H1 (cell line): ENCODE measurements around the gene DUSP2. TPM values are rescaled to one million over a fixed set of nuclear protein-coding genes. Genes with fewer than 3 reads are reported as not detected.

Source experiments
- CTCF ChIA-PET: fragments of 300-600 bp; sonication (Branson Sonifier 250); formaldehyde crosslinking; loops from one replicate; lab custom pipeline; 2021; ENCODE audit not compliant: partially characterized antibody; lab: Charles Lee
- POLR2A ChIA-PET: fragments of 300-600 bp; sonication (Branson Sonifier 250); formaldehyde crosslinking; loops from one replicate; lab custom pipeline; 2021; ENCODE audit warnings: inconsistent platforms; ENCODE audit not compliant: partially characterized antibody; lab: Charles Lee
- DNase-seq, 2 experiments: peaks; one replicate each; pipeline versions ENCODE4 v3.0.0 to v3.0.0-alpha.2; 2010 to 2022; ENCODE audit warnings: low spot score in 2 of 2, low read depth in 1 of 2, mixed read lengths in 1 of 2
- FAIRE-seq: peaks from 2 replicates; lab custom pipeline; 2011; peaks lifted over from hg19 to GRCh38; lab: Jason Lieb, UNC
- H2AFZ ChIP-seq: 2 replicates; pipeline ENCODE4 v1.8.1; 2012; ENCODE audit warnings: low read length, inconsistent platforms
- H2AK5ac ChIP-seq: 2 replicates; pipeline ENCODE4 v1.6.1; 2013; ENCODE audit warnings: low read depth, low read length
- H2BK120ac ChIP-seq: replicated peaks from 2 replicates; pipeline ENCODE3; 2013; ENCODE audit warnings: low read depth, low read length, inconsistent platforms
- H2BK12ac ChIP-seq: 2 replicates; pipeline ENCODE4 v1.6.1; 2013; ENCODE audit warnings: low read depth, low read length
- H2BK15ac ChIP-seq: 2 replicates; pipeline ENCODE4 v1.6.1; 2013; ENCODE audit warnings: low read length
- H2BK20ac ChIP-seq: 2 replicates; pipeline ENCODE4 v1.6.1; 2013; ENCODE audit warnings: low read length
- H2BK5ac ChIP-seq: 2 replicates; pipeline ENCODE4 v1.6.1; 2013; ENCODE audit warnings: low read depth, low read length
- H3K14ac ChIP-seq: 2 replicates; pipeline ENCODE4 v1.6.1; 2013; ENCODE audit warnings: inconsistent platforms; ENCODE audit not compliant: insufficient read length
- H3K18ac ChIP-seq: 2 replicates; pipeline ENCODE4 v1.6.1; 2013; ENCODE audit warnings: low read length; ENCODE audit errors: extremely low read depth
- H3K23ac ChIP-seq: 2 replicates; pipeline ENCODE4 v1.6.1; 2013; ENCODE audit warnings: inconsistent platforms; ENCODE audit not compliant: insufficient read length
- H3K23me2 ChIP-seq: 2 replicates; pipeline ENCODE4 v1.6.1; 2013; ENCODE audit warnings: low read depth, low read length
- H3K27ac ChIP-seq: 2 replicates; pipeline ENCODE4 v1.6.1; 2011; ENCODE audit warnings: low read depth, low read length, inconsistent platforms
- H3K27me3 ChIP-seq, 4 experiments: replicated peaks in 1 of 4; 1 replicate in 1 of 4; 2 replicates in 3 of 4; pipeline versions ENCODE4 v1.6.1 to v1.8.1; 2011 to 2013; ENCODE audit warnings: low read length in 3 of 4, mild to moderate bottlenecking in 3 of 4, inconsistent platforms in 2 of 4, mixed read lengths in 2 of 4, moderate library complexity in 1 of 4; ENCODE audit not compliant: control insufficient read depth in 3 of 4, insufficient read depth in 3 of 4; ENCODE audit errors: extremely low read depth in 1 of 4
- H3K36me3 ChIP-seq, 4 experiments: 2 replicates each; pipeline versions ENCODE4 v1.6.1 to v1.8.1; 2011 to 2013; ENCODE audit warnings: mild to moderate bottlenecking in 4 of 4, low read length in 3 of 4, moderate library complexity in 2 of 4, control low read depth in 1 of 4, inconsistent platforms in 1 of 4; ENCODE audit not compliant: insufficient read depth in 4 of 4, control insufficient read depth in 2 of 4
- H3K4ac ChIP-seq: replicated peaks from 2 replicates; pipeline ENCODE3; 2013; ENCODE audit warnings: low read length, low read depth, mixed read lengths, inconsistent platforms; ENCODE audit not compliant: insufficient read length
- H3K4me1 ChIP-seq, 4 experiments: replicated peaks in 1 of 4; 1 replicate in 1 of 4; 2 replicates in 3 of 4; pipeline versions ENCODE4 v1.6.1 to v1.8.1; 2011 to 2013; ENCODE audit warnings: low read length in 3 of 4, inconsistent platforms in 2 of 4, mixed read lengths in 1 of 4; ENCODE audit not compliant: insufficient read depth in 4 of 4, control insufficient read depth in 3 of 4
- H3K4me2 ChIP-seq, 2 experiments: 2 replicates each; pipeline versions ENCODE4 v1.6.1 to v1.8.1; 2011 to 2013; ENCODE audit warnings: low read depth in 2 of 2, low read length in 2 of 2, control low read depth in 1 of 2, inconsistent platforms in 1 of 2, mild to moderate bottlenecking in 1 of 2; ENCODE audit not compliant: insufficient read depth in 1 of 2
- H3K4me3 ChIP-seq, 4 experiments: fragments of 200-600, 300-600 bp in 1 of 4; sonication (generic), shearing (Covaris generic), sonication (Bioruptor Twin) in 1 of 4; 2 replicates each; pipeline versions ENCODE4 v1.5.1 to v1.8.1; 2011 to 2016; ENCODE audit warnings: low read length in 4 of 4, low read depth in 3 of 4, control low read depth in 2 of 4, inconsistent platforms in 2 of 4, mild to moderate bottlenecking in 2 of 4, mixed read lengths in 1 of 4, moderate library complexity in 1 of 4; ENCODE audit not compliant: insufficient read depth in 2 of 4; ENCODE audit errors: extremely low read depth in 1 of 4
- H3K56ac ChIP-seq: replicated peaks from 2 replicates; pipeline ENCODE3; 2013; ENCODE audit warnings: low read depth, mild to moderate bottlenecking, mixed read lengths, low read length, inconsistent platforms; ENCODE audit not compliant: insufficient read length
- H3K79me1 ChIP-seq: 2 replicates; pipeline ENCODE4 v1.6.1; 2013; ENCODE audit warnings: low read depth, low read length, control low read depth
- H3K79me2 ChIP-seq, 2 experiments: 2 replicates each; pipeline versions ENCODE4 v1.6.1 to v1.8.1; 2012 to 2013; ENCODE audit warnings: low read length in 2 of 2, mild to moderate bottlenecking in 2 of 2, inconsistent platforms in 1 of 2; ENCODE audit not compliant: insufficient read depth in 2 of 2, control insufficient read depth in 1 of 2
- H3K9ac ChIP-seq, 4 experiments: replicated peaks in 1 of 4; 1 replicate in 1 of 4; 2 replicates in 3 of 4; pipeline versions ENCODE4 v1.6.1 to v1.8.1; 2011 to 2013; ENCODE audit warnings: low read depth in 3 of 4, low read length in 3 of 4, control low read depth in 2 of 4, mild to moderate bottlenecking in 2 of 4, moderate library complexity in 2 of 4, inconsistent platforms in 1 of 4; ENCODE audit errors: extremely low read depth in 1 of 4
- H3K9me3 ChIP-seq, 2 experiments: 2 replicates each; pipeline versions ENCODE4 v1.6.1 to v1.8.1; 2012 to 2013; ENCODE audit warnings: mild to moderate bottlenecking in 2 of 2, moderate library complexity in 2 of 2, control low read depth in 1 of 2, inconsistent platforms in 1 of 2, low read depth in 1 of 2, low read length in 1 of 2, mixed read lengths in 1 of 2; ENCODE audit not compliant: insufficient read depth in 2 of 2
- H4K20me1 ChIP-seq, 2 experiments: replicated peaks in 1 of 2; 2 replicates each; pipeline versions ENCODE3 to v1.8.1; 2011 to 2013; ENCODE audit warnings: inconsistent platforms in 2 of 2, low read length in 2 of 2, mild to moderate bottlenecking in 1 of 2; ENCODE audit not compliant: insufficient read depth in 2 of 2, control insufficient read depth in 1 of 2
- H4K5ac ChIP-seq: 2 replicates; pipeline ENCODE4 v1.6.1; 2013; ENCODE audit warnings: low read length, low read depth, mixed read lengths, inconsistent platforms; ENCODE audit not compliant: insufficient read length
- H4K8ac ChIP-seq: 2 replicates; pipeline ENCODE4 v1.8.0; 2013; ENCODE audit warnings: mild to moderate bottlenecking, moderate library complexity, low read length, inconsistent platforms; ENCODE audit not compliant: insufficient read depth; ENCODE audit errors: extremely low read depth
- H4K91ac ChIP-seq: replicated peaks from 2 replicates; pipeline ENCODE3; 2013; ENCODE audit warnings: low read length, mixed read lengths, inconsistent platforms; ENCODE audit not compliant: insufficient read length
- ASH2L ChIP-seq: fragments of 200-600, 300-600 bp; sonication (generic); IDR thresholded peaks from one replicate; pipeline ENCODE4 v1.7.1; 2017; ENCODE audit warnings: low read length
- CHD1 ChIP-seq: IDR thresholded peaks from 2 replicates; pipeline ENCODE4 v1.6.1; 2012; ENCODE audit warnings: low read depth, low read length, improper control_type of control experiment
- CREB1 ChIP-seq: IDR thresholded peaks from 2 replicates; pipeline ENCODE4 v1.6.1; 2012; ENCODE audit warnings: inconsistent platforms
- KDM1A ChIP-seq: fragments of 200-600, 300-600 bp; sonication (generic); IDR thresholded peaks from 2 replicates; pipeline ENCODE4 v1.7.1; 2016; ENCODE audit warnings: mild to moderate bottlenecking, low read length, borderline replicate concordance
- MAFK ChIP-seq: IDR thresholded peaks from 2 replicates; pipeline ENCODE4 v1.6.1; 2012; ENCODE audit warnings: low read depth, mild to moderate bottlenecking, improper control_type of control experiment, low read length
- TBP ChIP-seq: IDR thresholded peaks from 2 replicates; pipeline ENCODE4 v1.6.1; 2011; ENCODE audit warnings: low read depth, low read length, improper control_type of control experiment
- ZNF274 ChIP-seq: IDR thresholded peaks from 2 replicates; pipeline ENCODE4 v1.7.0; 2012; ENCODE audit warnings: low read length, borderline replicate concordance; ENCODE audit errors: extremely low read depth
- WGBS, 2 experiments: shearing (Covaris generic) in 1 of 2; methylation state at CpG; one replicate each; pipeline versions ENCODE4 v1.1.6 to v1.1.7; 2013 to 2015; ENCODE audit warnings: low lambda C conversion rate in 2 of 2, mixed read lengths in 2 of 2, inconsistent platforms in 1 of 2, low coverage in 1 of 2, missing lambda C conversion rate in 1 of 2; ENCODE audit not compliant: insufficient replicate concordance in 2 of 2, insufficient coverage in 1 of 2, insufficient read length in 1 of 2; ENCODE audit errors: extremely low coverage in 1 of 2, missing lambda C conversion rate in 1 of 2; 5-methylcytosine and 5-hydroxymethylcytosine counted together
- polyA plus RNA-seq, 7 experiments: library from polyadenylated mRNA; depleted of rRNA in 3 of 7; stranded (reverse) in 5 of 7; unstranded in 2 of 7; fragments of >200 nt in 5 of 7; fragments of 200-250 nt in 2 of 7; gene quantifications; 1 replicate in 5 of 7; 2 replicates in 1 of 7; 4 replicates in 1 of 7; pipeline versions ENCODE4 v1.2.1 to v1.2.3, GENCODE V29; 2011 to 2013; ENCODE audit warnings: missing spikeins in 2 of 7, mixed read lengths in 2 of 7
- total RNA-seq: library from RNA; stranded (reverse); fragmentation: NEBNext Ultra II Directional; extraction: Animal tissue kit (Norgen Biotek cat#: 25700); gene quantifications from 2 replicates; pipeline ENCODE4 v1.2.1, GENCODE V29; 2021
- TF ChIP-seq, protein P1 (sequence below): IDR thresholded peaks from 2 replicates; pipeline ENCODE4 v1.6.1; 2011; ENCODE audit warnings: low read length, improper control_type of control experiment
- TF ChIP-seq, protein P2 (sequence below): IDR thresholded peaks from 2 replicates; pipeline ENCODE4 v1.6.1; 2012; ENCODE audit warnings: low read length, inconsistent platforms
- TF ChIP-seq, protein P3 (sequence below): IDR thresholded peaks from 2 replicates; pipeline ENCODE4 v1.6.1; 2012; ENCODE audit warnings: inconsistent platforms

DUSP2 gene
- total and polyA plus RNA-seq, 2 of the 8 experiments (the other 6 are each of a cell fraction or from before 2014, with no cell fraction given): 10.1 to 10.4 TPM

DNA sequence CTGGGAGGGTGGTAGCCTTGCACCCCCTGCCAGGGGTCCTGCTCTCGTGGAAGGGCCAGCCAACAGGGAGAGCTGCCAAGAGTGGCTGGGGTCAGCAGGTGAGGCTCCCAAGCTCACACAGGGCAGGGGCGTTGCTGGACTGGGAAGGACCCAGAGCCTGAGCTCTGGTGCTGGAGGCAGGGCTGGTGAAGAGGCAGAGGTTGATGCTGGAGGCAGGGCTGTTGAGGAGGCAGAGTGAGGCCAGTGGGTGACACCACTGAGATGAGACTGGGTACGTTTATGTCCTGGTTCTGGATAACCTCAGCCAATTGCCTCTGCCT lies 35.9 kb downstream of the DUSP2 start:
- WGBS, 2 experiments: 88% methylated on average over 3 of the region's 3 CpGs; no CpG with 5 or more reads in 1 of the 2 experiments
- Histone ChIP-seq H3K79me1 (no peaks in the 10 kb centered on the region), H3K56ac (no peak overlapping the region), H4K5ac (no peak overlapping the region), H3K9me3 (peaks cover 4 to 11% of the 10 kb centered on the region in 2 experiments), H3K4ac (peak overlapping the region; percentile 86), H3K27me3 (no peaks in the 10 kb centered on the region), H2BK120ac (peak overlapping the region; percentile 2), H2BK12ac (peak overlapping the region; percentile 86; the same call in 1 of the 2 replicates), H4K20me1 (no peaks in the 10 kb centered on the region), H4K91ac (peak overlapping the region; percentile 42), H3K4me1 (peaks cover 0 to 25% (median 17%) of the 10 kb centered on the region in 4 experiments; a peak in 6 of 7 replicates), H2AFZ (no peak overlapping the region), H2BK20ac (peak overlapping the region; percentile 2; the same call in 1 of the 2 replicates), H3K36me3 (no peaks in the 10 kb centered on the region), H3K4me2 (peak overlapping the region in 1 of 2 experiments; percentile 38; a peak in 1 of 4 replicates), H3K79me2 (no peaks in the 10 kb centered on the region), H3K18ac (peak overlapping the region; percentile 52; the same call in 1 of the 2 replicates), H3K14ac (no peak overlapping the region), H3K27ac (no peak overlapping the region), H3K4me3 (no peak overlapping the region), H3K9ac (no peak overlapping the region), H2BK5ac (peak overlapping the region; percentile 62; the same call in 1 of the 2 replicates), H2AK5ac (peak overlapping the region; percentile 77; the same call in 1 of the 2 replicates), H3K23ac (no peak overlapping the region), H2BK15ac (peak overlapping the region; percentile 93; the same call in 1 of the 2 replicates), H3K23me2 (peaks cover 2% of the 10 kb centered on the region; the same call in 1 of the 2 replicates), H4K8ac (peak overlapping the region; percentile 62)
- POLR2A ChIA-PET: interaction anchor here (1.4 to 1.5 kb wide), 2 partner anchors 11 to 30 kb away, joined by 5 to 9 read pairs; partner anchors contain the start of gene ASTL
- FAIRE-seq (no peak), DNase-seq (no peak)
- CTCF ChIA-PET: interaction anchor here (0.8 to 3.1 kb wide), 5 partner anchors 9 to 124 kb away, joined by 3 to 25 read pairs (median 5); partner anchors contain the start of gene ADRA2B
- no peak for TF ChIP-seq KDM1A
- no peak for TF ChIP-seq CHD1
- TF ChIP-seq ZNF274: no peak
- TF ChIP-seq CREB1: no peak
- TF ChIP-seq TBP: no peak
- TF ChIP-seq, protein P1, sequence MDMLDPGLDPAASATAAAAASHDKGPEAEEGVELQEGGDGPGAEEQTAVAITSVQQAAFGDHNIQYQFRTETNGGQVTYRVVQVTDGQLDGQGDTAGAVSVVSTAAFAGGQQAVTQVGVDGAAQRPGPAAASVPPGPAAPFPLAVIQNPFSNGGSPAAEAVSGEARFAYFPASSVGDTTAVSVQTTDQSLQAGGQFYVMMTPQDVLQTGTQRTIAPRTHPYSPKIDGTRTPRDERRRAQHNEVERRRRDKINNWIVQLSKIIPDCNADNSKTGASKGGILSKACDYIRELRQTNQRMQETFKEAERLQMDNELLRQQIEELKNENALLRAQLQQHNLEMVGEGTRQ: no peak
- TF ChIP-seq, protein P2, sequence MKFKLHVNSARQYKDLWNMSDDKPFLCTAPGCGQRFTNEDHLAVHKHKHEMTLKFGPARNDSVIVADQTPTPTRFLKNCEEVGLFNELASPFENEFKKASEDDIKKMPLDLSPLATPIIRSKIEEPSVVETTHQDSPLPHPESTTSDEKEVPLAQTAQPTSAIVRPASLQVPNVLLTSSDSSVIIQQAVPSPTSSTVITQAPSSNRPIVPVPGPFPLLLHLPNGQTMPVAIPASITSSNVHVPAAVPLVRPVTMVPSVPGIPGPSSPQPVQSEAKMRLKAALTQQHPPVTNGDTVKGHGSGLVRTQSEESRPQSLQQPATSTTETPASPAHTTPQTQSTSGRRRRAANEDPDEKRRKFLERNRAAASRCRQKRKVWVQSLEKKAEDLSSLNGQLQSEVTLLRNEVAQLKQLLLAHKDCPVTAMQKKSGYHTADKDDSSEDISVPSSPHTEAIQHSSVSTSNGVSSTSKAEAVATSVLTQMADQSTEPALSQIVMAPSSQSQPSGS: no peak
- no peak for TF ChIP-seq ASH2L
- TF ChIP-seq, protein P3, sequence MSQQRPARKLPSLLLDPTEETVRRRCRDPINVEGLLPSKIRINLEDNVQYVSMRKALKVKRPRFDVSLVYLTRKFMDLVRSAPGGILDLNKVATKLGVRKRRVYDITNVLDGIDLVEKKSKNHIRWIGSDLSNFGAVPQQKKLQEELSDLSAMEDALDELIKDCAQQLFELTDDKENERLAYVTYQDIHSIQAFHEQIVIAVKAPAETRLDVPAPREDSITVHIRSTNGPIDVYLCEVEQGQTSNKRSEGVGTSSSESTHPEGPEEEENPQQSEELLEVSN: no peak
- TF ChIP-seq MAFK: no peak
